NK-92 (cell line): ENCODE results near the gene MFN2.
"Not testable (repeated sequence)": the region's sequence is repeated elsewhere in the genome, so short reads cannot be mapped to it uniquely, and the experiment has no call there.

Experiments used
- DNase-seq: peaks from one replicate; lab custom pipeline; 2025; ENCODE audit not compliant: unreplicated experiment; lab: John Stamatoyannopoulos, UW

Gene MFN2

DNA sequence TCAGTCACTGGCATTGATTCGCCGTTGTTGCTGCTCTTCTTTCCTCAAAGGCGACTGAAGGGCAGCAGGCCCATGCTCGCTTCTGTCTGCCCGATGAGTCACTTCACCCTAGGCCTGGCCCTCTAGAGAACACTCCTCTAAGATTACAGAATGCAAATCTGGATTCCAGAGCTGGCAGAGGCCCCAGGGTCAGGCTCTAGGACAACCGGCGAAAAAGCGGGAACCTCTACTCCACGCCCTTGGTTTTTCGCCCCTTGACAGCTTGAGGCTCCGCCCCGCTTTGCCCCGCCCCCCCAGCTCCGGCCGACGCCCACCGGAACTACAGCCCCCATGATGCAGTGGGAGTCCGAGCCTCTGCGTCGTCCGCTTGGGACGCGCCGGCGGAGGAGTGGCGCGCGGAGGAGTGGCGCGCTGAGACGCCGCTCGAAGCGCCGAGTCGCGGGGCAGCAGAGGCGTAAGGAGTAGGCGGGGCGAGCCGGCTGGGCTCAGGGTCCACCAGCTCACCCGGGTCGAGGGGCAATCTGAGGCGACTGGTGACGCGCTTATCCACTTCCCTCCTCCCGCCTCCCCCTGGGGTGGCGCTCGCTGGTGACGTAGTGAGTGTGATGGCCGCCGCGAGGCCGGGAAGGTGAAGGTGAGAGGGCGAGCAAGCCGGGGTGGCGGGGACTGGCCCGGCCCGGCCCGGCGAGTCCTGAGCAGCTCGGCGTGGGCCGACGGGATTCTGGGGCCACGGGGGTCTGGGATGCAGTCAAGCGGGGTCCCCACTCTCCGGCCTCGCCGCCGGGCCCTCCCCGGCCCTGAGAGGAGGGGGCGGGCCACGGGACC, at the start of gene MFN2:
TSS of gene MFN2 (plus strand) at position 594 of the 825 bp plus-strand sequence. CDS start 8,725 bp downstream, outside the sequence.
- peak; percentile 61 for DNase-seq

DNA sequence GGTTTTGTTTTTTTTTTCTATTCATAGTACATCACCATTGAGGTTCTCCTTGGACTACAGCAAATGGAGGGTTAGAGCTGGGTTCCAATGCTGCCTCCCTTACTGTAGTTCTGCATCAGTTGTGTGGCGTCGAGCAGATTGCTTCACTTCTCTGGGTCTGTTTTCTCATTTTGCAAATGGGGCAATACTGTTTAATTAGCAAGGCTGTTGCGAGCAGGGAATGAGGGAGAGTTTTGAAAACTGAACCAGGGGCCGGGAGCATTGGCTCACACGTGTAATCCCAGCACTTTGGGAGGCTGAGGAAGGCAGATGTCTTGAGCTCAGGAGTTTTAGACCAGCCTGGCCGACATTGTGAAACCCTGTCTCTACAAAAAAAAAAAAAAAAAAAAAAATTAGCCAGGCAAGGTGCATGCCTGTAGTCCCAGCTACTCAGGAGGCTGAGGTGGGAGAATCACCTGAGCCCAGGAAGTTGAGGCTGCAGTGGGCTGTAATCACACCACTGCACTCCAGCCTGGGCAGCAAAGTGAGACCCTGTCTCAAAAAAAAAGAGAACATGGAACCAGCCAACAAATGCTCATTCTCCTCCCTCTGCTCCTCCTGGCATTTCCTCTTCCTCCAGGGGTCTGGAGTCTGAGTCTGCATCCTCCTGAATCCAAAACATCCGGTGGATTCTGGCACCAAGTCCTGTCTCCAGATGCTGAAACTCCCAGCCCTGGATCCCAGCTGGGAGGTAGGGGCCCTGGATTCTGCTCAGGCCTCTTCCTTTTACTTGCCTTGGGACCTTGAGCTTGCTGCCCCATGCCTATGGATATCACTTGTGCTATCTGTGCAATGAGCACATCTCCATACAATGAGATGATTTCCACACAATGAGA, 49.4 kb upstream of the MFN2 start:
- no peak for DNase-seq

DNA sequence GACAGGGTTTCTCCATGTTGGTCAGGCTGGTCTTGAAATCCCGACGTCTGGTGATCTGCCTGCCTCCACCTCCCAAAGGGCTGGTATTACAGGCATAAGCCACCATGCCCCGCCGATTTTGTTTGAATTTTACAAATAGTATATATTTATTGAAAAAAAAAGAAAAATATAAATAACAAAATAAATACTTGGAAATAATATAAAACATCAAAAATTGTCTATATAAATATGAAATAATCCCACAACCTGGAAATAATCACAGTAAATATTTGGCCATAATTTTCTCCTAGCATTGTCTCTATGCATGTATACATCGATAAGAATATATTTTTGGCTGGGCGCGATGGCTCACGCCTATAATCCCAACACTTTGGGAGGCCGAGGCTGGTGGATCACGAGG, 48.4 kb upstream of the MFN2 start:
- no peak for DNase-seq

DNA sequence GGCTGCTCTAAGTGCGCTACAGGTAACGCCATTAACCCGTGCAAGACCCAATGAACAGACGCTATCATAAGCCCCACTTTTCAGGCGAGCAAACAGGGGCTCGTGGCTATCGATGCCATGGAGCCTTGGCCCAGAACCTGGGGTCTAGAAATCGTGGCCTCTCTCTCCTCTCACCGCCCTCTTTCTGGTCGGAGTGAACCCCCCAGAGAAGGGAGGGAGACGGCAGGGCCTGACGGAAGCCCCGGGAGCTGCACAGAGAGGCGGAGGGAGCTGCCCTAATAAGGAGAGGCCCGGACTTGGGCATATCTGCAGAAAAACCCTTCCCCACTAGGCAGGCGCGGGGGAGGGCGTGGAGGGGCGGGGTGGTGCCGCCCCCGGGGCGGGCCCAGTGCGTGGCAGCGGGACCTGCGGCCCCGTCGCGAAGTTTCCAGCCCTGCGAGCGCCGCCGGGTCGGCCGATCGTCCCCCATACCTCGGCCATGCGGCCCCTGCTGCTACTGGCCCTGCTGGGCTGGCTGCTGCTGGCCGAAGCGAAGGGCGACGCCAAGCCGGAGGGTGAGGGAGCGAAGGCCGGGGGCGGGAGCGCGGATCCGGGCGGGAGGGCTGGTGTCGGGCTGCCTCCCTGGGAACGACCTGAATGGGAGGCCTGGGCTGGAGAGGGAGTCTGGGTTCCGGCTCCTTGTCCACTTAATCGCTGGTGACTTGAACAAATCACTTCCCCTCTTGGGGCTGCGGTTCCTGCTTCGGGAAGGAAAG, 45.8 kb upstream of the MFN2 start, which contains the start of gene PLOD1:
TSS of gene PLOD1 (plus strand) at position 416 of the 755 bp plus-strand sequence. CDS start at position 479, 63 bp downstream.
- peak; percentile 15 for DNase-seq

DNA sequence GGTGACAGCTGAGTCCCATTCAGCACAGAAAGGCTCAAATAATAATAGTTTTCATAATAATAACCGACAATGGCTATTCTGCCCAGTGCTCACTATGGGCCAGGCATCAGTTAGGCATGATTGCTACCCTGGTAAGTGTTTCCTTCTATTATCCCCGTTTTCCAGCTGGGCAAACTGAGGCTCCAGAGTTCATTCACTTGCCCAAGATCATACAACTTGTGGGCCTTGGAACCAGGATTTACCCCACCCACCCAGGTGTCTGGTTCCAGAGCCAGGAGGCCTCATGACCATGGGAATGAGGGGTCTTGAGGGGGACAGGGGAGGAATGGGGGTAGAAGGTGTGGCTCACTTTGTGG, 45.2 kb upstream of the MFN2 start:
- DNase-seq, result no peak

DNA sequence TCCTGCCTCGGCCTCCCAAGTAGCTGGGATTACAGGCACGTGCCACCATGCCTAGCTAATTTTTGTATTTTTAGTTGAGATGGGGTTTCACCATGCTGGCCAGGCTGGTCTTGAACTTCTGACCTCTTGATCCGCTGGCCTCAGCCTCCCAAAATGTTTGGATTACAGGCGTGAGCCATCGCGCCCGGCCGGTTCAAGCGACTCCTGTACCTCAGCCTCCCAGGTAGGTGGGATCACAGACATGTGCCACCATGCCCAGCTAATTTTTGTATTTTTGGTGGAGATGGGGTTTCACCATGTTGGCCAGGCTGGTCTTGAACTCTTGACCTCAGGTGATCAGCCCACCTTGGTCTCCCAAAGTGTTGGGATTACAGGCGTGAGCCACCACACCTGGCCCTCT, 44.5 kb upstream of the MFN2 start:
- not testable (repeated sequence) for DNase-seq

DNA sequence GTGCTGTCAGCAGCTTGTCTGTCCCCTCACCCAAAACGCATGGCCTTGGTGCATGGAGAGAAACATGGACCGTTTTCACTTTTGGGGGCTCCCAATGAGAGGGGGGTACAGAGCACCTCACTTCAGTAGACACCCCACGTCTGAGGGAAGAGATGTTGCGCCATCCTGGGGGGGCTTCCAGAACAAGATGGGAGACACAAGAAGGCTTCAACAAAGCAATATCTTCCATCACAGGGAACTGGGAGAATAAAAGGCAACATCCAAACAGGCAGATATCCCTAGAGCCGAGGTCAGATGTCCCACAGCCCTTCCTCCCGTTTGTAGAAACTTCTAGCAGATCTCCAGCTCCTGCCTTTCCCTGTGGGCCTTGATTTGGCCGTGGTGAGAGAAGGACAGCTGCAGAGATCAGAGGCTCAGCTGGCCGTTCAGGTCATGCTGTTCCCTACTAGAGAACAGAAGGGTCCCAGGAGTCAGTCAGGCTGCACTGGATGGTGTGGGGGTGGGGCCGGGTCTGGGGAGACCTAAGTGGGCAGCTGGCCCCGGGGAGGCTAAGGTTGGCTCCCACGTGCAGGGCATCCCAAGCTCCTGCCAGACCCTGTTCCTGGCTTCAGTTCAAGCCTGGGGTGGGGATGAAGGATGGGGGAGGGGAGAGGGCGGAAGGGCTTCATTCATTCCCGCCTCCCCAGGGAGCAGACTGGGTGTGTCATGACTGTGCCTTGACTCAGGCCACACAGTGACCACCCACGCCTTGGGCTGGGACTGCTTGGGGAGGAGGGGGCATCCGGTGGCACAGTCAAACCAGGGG, 41.3 kb upstream of the MFN2 start:
- no peak for DNase-seq

DNA sequence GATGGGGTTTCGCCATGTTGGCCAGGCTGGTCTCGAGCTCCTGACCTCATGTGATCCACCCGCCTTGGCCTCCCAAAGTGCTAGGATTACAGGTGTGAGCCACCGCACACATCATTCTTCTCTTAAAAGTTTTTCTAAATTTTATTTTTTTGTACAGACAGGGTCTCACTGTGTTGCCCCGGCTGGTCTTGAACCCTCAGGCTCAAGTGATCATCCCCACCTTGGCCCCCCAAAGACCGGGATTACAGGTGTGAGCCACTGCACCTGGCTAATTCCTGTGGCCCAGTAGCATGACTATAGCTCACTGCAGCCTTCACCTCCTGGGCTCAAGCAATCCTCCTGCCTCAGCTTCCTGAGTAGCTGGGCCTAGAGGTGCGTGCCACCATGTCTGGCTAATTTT, 40.5 kb upstream of the MFN2 start:
- not testable (repeated sequence) for DNase-seq

DNA sequence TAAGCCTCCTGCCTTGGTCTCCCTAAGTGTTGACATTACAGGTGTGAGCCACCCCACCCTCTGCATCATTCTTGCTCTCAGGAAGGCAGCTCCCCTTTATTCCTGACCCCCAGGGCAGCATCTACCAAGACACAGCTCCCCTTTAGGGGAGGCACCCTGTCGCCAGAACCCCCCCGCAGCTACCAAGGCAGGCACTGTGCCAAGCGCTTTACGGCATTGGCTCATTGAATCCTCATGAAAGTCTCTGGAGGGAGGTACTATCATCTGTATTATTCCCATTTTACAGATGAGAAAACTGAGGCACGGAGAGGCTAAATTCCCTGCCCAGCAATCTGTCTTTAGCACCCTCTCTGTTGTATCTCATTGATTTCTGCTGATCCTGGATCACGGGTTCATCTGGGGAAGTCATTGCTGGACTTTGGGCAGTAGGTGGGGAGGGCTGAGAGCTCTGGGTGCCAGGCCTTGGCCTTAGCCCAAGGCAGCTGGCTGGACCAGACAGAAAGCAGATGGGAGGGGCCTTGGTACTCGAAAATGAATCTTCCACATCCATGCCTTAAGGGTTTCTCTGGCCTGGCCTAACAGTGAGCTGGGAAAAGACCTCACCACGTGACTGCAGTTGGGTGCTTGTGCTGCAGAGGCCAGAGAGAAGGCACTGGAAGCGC, 39.9 kb upstream of the MFN2 start:
- no peak for DNase-seq

DNA sequence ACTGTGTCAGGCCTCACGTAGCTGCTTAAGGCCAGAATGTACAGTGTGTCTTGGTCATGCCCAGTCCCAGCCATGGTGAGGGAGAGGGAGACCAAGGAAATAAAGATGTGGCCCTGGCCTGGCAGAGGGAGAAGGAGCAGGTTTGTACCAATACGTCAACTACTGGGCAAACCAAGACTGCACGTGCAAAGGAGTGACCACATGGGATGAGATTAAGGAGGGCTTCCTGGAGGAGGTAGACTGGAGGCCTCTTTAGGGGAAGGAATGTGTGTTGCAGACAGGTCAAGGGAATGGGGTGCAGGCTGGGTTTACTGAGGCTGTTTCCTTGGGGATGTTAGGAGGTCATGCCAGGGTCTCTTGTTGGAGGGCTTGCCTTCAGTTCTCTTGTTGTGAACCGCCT, 38.0 kb upstream of the MFN2 start:
- DNase-seq, result no peak

DNA sequence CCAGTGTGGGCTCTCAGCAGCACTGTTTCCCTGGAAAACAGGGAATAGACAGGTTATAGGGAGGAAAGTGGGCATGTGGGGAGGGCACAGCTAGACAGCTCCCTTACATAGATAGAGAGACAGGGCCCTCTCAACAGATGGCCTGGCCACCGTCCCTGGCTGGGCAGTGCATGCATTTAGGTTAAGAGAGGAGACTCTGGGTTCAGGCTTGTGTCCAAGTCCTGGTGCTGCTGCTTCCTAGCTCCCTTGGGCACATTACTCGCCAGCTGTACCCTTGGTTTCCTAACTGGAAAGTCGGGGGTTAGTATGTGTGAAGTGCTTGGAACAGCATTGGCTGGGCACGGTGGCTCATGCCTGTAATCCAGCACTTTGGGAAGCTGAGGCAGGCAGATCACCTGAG, 36.6 kb upstream of the MFN2 start:
- no peak for DNase-seq

DNA sequence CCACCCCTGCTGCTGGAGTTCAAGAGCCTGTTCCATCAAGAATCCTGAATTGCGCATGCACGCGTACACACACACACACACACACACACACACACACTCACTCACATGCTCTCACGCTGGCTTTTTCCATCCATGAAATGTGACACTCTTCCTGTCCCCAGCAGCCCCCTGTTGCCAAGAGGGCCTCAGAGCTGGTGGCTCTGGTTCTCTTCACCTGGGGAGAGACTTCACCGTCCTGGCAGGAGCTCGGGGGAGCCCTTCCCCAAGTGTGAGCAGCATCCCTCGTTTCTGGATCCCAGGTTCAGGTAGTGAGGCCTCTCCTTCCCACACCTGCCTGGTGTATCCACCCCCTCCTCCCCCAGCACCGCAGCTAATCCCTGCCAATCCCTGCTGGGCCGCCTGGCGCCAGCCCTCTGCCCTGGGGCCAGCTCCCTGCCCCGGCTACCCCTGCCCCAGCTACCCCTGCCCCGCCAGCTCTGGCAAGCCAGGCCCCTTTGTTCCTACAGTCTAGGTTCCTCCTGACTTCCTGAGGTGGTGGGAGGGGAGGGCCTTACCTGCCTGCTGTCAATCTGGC, 35.8 kb upstream of the MFN2 start:
- no peak for DNase-seq

DNA sequence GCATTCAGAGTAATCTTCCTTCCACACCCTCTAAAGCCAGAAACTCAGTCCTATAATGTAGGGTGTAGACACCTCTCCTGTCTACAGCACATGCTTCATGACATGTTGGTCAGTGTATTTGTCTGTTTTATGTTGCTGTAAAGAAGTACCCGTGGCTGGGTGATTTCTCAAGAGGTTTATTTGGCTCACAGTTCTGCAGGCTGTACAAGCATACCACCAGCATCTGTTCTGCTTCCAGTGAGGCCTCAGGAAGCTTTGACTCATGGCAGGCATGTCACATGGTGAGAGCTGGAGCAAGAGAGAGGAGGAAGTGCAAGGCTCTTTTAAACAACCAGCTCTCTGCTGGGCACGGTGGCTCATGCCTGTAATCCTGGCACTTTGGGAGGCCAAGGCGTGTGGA, 33.6 kb upstream of the MFN2 start:
- no peak for DNase-seq

DNA sequence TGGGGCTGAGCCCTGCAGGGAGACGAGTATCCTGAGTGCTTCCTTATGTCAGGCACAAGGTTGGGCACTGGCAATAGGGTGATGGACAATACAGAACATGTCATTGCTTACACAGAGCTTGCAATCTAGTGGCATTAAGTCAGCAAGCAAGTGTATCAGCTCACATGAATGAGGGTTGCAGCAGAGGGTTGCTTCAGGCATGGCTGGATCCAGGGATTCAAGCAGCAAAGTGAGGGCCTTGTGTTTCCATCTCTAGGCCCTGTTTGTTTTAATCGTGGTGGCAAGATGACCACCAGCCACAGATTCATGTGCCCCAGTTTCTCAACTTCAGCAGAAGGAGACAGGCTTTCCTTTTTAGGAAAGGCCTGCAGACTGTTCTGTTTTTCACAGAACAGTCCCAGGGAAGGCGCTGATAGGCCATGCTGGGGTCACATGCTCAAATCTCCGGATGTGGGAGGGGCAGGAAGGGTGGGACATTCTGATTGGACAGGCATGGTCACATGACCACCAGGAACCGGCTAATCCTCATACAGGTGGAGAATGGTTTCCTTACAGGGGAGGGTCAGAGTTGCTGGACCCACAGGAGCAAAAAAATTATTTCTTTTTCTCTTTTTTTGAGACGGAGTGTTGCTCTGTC, 31.3 kb upstream of the MFN2 start:
- DNase-seq, result no peak

DNA sequence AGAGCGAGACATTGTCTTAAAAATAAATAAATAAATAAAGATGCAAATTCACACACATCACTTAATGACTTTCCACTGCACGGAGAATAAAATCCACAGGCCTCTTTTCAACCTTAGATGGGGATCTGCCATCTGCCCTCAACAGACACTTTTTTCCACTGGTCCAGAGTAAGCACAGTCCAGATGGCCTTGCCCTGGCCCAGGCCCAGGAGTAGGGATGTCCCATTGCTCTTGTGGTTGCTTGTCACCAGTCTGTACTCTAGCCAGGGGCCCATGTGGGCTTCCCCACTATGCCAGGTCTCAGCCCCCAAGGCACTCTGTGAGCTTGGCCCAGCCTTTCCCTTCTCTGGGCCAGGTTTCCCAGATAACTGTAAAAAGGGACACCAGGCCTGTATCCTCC, 28.3 kb upstream of the MFN2 start:
- no peak for DNase-seq

DNA sequence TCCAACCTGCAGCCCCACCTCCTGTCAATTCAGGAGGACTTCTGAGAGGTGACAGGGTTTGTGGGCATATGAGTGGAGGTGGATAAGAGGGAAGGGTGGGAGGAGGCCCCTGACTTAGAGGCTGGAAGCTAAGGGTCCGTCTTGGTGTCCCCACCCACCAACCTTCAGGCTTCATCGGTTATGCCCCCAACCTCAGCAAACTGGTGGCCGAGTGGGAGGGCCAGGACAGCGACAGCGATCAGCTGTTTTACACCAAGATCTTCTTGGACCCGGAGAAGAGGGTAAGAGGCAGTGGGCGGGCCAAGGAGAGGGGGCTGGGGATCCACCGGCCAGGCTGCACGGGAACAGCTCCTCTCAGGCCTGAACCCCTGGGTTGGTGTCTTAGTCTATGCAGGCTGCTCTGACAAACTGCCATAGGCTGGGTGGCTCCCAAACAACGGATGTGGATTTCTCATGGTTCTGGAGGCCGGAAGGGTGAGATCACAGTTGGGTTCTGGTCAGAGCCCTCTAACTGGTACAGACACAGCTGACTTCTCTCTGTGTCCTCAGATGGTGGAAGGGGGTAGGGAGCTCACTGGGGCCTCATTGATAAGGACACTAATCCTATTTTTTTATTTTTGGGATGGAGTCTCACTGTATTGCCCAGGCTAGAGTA, 27.7 kb upstream of the MFN2 start:
- DNase-seq, result no peak

DNA sequence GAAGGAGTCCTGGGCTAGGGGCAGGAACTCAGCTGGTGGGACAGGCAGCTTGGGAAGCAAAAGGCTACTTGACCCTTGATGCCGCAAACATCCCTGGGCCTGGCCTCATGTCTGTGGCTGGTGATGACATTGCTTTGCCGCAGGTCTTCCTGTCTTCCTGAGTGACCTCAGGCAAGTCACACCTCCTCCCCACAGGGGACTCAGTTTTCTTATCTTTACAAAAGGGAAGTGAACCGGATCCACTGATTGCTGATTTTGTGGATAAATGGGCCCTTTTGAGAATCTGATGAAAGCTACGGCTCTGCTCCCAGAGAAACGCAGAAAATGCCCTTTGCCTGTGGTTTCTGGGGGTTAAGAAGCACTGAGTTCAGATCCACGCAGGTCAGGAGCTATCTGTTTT, 25.0 kb upstream of the MFN2 start:
- no peak for DNase-seq

DNA sequence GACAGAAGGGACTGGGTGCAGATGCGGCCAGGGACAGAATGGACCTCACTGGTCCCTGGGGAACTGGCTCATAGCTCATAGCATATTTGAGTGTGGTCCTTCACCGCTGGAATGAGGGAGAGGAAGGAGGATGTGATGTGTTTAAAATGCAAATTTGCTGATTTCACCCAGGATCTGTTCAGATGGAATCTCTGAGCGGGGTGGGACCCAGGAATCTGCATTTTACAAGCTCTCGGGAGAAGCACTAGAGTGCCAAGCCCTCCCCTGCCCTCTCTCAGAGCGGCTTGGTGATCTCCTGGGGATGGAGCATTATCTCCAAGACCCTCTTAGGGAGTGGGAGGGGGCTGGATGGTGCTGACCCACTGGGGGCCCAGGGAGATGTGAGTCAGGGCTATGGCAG, 22.8 kb upstream of the MFN2 start:
- DNase-seq, result no peak

DNA sequence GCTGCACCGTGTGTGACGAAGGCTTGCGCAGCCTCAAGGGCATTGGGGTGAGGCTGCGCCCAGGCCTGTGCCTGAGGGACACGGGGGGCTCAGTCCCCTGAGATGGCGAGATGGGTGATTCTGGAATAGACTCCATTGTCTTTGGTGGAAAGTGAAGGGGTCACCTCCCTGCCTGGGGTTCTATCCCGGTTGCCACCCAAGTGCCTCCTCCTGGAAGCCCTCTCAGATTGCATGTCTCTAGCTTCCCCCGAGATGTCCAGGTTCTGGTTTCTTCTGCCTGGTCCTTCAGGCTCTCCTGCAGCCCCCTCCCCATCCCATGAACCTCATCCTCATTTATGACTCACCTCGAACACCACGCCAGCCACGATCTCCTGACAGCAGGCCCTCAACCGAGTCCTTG, 22.3 kb upstream of the MFN2 start:
- no peak for DNase-seq
